OCI-LY7 (cell line): ENCODE results near the gene CD36.

ENCODE experiments used
- CTCF ChIP-seq: fragments of 200-600 bp; sonication (generic); conservative IDR thresholded peaks from 2 replicates; pipeline ENCODE4 v1.5.1; 2014; ENCODE audit warnings: mild to moderate bottlenecking, antibody characterized with exemption, low read length, moderate library complexity, mixed read lengths
- EZH2phosphoT487 ChIP-seq: fragments of 200-600 bp; sonication (generic); IDR thresholded peaks from 2 replicates; pipeline ENCODE4 v1.6.1; 2018; ENCODE audit warnings: low read depth, borderline replicate concordance, mild to moderate bottlenecking, mixed run types, antibody characterized with exemption, low read length, moderate library complexity, mixed read lengths

- no peak for TF ChIP-seq EZH2phosphoT487
- no peak for TF ChIP-seq CTCF
These were observed 27.1 kb upstream of the CD36 start for GRCh38 chr7:80611353-80611752.
